LoVo (cell line): ENCODE measurements around the gene ARHGEF10L.
A peak's percentile ranks its signal among the peaks of the same experiment; 100 is the strongest.

ENCODE experiments used
- DNase-seq: peaks from one replicate; pipeline ENCODE4 v3.0.0-alpha.2; 2016; ENCODE audit warnings: low spot score

Gene ARHGEF10L

DNA sequence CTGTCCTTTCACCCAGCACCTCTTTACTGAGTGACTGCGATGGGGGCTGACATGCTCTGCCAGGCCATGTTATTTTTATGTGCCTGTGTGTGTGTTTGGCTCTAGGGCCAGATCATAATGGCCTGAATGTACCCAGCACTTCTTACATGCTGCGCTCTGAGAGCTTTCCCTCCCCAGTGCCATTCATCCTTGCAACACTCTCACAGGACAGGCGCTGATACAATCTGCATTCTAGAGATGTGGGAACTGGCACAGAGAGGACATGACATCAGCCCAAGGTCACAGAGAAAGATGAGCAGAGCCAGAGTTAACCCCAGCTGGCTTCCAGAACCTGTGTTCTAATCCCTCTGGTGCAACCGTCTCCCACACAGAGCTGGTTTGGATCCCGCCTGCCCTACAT, 54.5 kb downstream of the ARHGEF10L start:
- no peak for DNase-seq

DNA sequence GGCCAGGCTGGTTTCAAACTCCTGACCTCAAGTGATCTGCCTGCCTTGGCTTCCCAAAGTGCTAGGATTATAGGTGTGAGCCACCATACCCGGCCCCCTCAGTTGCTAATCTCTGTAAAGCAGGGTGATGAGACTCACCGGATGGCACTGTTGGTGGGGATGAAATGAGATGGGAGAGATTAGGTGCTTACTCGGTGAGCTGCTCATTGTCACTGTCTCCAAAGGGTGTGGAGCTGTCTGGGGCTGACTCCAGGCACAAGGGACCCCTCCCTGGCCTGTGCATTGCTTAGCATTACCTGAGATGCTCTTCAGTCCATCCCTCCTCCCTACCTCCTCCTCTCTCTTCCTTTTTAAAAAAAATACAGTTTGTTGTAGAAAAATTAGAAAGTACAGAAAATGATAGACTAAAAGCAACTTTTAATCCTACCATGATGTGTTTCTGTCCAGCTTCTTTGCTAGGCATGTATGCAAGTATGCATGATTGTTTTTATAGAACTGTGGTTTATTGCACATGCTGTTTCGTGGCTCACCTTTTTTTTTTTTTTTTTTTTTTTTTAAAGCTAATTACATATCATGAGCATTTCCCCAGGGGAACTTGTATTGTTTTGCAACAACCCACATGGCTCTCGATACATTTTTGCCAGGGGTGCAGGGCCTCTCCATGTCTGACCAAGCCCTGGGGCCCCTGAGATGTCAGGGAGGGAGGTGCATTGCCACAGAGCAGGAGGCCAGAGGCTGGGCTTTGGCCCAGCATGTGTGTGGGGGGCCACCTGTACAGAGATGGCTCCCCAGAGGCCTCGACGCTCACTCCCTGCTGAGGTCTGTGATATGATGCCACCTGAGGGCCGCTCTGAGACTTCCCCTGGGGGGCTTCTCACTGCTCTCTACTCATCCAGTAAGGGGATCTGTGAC, 55.4 kb downstream of the ARHGEF10L start:
- DNase-seq, result no peak

DNA sequence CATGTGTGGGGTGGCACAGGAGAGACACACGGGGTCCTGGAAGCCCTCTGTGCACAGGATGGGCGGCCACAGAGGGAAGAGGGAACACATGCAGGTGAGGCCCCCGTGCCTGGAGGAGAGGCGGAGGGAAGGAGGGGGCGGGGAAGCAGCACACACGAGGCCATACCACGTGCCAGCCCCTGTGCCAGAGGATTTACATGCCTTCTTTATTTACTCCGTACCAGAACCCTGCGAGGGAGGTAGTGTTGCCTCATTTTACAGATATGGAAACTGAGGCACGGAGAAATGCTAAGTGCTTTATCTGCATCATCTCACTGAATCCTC, 56.1 kb downstream of the ARHGEF10L start:
- DNase-seq, result no peak

DNA sequence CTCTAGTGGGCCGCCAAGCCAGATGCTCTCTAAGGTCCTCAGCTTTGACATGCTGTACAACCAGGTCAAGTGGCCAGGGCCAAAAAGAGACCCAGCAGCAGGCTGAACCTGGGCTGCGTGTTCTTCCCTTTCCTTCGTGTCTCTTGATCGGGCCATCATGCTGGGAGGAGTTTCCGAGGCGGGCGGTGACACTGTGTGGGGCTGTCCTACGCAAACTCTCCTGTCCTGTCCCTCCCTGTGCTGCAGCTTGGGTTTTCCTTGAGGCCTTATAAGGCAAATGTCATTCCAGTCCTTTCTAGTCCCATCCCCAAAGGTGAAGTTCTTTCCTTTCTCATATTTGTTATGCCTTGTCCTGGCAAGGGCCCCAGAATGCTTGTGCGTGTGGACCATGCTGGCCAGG, 56.7 kb downstream of the ARHGEF10L start:
- no peak for DNase-seq

DNA sequence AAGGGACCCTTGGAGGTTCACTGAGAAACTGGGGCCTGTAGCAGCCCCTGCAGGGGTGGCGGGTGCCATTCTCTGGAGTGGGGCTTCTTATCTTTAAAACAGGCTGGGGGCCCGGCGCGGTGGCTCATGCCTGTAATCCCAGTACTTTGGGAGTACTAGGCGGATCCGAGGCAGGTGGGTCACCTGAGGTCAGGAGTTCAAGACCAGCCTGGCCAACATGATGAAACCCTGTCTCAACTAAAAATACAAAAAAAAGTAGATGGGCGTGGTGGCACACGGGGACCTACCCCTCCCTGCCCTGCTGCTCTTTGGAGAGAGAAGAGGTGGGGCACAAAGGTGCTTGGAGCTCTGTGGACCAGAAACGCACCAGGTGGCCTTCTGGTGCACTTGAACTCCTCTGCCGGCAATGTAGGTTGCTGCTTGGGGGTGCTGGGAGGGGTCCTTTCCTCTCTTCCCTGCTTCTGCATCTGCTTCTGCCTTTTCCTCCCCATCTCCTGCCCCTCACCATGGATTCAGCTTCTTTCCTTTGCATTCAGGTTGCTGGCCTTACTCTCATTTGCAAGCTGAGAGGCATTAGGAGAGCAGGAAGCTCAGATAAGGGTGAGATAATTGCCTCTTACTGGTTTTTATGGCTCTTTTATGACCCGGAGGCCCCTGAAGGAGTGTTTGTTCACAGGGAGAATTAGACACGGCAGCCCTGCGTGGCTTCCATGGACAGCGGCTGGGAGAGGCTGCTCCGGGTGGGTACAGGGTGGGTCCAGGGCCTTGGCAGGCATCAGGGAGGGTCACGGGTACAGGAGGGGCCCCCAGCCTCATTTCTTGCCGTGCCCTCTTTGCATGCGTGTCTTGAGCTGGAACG, 57.4 kb downstream of the ARHGEF10L start:
- DNase-seq, result peak; percentile 72

DNA sequence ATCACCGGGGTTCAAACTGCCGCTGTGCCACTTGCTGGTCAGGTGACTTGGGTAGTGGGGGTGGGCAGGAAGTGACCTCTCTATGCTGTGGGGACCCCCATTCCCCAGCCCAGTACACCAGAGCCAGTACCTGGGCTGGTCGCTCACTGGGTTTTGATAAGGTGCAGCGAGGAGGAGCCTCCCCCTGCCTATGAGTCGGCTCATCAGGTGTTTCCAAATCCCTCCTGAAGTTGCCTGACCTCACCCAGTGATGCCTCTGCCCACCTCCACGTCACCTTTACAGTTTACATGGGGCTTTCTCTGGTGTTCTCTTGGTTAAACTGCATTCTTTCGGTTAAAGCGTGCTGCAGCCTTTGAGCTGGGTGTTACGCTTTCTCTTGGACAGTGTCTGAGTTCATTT, 58.2 kb downstream of the ARHGEF10L start:
- DNase-seq, result peak; percentile 14

DNA sequence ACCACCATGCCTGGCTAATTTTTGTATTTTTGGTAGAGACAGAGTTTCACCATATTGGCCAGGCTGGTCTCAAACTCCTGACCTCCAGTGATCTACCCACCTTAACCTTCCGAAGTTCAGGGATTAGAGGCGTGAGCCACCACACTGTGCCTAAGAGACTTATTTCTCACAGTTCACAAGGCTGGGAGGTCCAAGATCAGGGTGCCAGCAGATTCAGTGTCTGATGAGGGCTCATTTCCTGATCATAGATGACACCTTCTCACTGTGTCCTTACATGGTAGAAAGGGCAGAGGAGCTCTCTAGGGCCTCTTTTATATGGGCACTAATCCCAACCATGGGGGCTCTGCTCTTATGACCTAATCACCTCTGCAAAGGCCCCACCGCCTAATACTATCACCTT, 58.8 kb downstream of the ARHGEF10L start:
- DNase-seq, result no peak

DNA sequence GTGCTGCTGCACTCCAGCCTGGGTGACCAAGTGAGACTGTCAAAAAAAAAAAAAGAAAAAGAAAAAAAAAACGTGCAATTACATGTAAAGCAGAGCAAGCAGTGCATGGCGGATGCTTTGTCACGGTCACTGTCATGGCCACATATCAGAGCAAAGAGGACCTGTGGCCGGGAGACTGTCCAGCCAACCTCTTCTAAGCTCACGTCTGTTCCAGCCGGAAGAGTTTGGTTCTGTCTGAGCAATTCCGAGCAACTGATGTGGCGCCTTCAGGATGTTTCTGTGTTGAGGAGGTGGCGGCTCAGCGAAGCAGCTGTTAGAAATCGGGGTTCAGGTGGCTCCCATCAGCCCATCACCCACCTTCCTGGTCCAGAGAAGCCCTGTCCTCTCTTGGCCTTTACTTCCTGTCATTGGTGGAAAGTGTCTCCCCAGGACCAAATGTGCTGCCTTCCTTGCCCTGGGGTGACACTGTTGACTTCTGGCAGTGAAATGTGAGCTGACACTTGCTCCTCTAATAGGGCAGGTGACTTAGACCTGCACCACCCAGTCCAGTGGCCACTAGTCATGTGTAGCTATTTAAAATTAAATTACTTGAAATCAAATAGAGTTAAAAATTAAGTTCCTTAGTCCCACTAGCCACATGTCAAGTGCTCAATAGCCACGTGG, 59.9 kb downstream of the ARHGEF10L start:
- no peak for DNase-seq

DNA sequence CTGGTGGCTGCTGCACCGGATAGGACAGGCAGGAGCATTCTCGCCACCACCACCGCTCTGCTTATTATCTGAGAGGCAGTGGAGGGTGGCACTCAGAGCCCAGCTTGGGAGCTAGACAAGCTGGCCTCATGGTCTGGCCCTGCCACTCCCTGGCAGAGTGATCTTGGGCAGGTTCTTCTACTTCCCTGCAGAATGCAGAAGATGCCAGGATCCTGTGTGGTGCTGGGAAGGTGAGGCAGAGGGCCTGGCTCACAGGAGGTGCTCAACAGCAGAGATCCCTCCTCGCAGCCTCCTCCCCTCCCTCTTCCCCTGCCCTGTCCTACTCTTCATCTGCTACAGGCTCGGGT, 60.4 kb downstream of the ARHGEF10L start:
- DNase-seq, result no peak

DNA sequence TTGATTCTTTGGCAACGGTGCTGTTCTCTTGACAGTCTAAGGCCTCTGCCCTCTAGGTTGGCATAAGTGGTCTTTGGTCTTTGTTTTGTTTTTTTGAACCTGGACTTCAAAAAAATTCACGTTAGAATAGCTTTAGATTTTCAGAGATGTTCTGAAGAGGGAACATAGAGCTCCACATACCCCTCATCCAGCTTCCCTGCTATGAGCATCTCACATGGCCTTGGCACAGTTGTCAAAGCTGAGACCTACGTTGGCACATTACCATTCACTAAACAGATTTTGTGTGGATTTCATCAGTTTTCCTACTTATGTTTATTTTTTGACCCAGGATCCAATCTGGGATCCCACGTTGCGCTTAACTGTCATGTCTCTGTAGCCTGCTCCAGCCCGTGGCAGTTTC, 60.8 kb downstream of the ARHGEF10L start:
- DNase-seq, result no peak

DNA sequence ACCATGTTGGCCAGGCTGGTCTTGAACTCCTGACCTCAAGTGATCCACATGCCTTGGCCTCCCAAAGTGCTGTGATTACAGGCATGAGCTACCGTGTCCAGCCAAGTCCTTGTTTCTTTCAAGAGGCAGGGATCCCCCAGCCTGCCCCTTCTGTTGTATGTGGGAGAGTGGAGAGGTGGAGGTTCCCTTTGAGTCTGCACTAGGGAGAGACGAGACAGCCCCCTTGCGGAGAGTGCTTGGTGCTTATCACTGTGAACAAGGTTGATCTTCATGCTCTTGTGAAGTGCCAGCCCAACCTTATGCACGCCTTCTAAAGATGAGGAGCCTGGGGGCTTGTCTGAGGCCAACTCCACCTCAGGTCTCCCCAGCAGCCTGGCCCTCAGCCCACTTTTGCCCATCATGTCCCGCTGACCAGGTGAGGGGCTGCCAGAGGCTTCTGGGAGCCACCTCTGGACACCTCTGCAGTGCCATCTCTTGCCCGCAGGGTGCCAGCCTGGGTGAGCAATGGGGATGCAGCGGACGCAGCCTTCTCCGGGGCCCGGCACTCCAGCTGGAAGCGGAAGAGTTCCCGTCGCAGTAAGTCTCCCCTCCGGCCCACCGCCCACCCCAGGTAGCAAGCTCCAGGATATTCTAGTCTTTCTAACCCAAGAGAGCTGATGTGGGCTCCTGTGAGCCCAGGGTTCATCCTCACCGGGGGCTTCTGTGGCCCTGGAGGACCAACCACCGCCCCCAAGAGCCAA, 62.3 kb downstream of the ARHGEF10L start:
- no peak for DNase-seq

DNA sequence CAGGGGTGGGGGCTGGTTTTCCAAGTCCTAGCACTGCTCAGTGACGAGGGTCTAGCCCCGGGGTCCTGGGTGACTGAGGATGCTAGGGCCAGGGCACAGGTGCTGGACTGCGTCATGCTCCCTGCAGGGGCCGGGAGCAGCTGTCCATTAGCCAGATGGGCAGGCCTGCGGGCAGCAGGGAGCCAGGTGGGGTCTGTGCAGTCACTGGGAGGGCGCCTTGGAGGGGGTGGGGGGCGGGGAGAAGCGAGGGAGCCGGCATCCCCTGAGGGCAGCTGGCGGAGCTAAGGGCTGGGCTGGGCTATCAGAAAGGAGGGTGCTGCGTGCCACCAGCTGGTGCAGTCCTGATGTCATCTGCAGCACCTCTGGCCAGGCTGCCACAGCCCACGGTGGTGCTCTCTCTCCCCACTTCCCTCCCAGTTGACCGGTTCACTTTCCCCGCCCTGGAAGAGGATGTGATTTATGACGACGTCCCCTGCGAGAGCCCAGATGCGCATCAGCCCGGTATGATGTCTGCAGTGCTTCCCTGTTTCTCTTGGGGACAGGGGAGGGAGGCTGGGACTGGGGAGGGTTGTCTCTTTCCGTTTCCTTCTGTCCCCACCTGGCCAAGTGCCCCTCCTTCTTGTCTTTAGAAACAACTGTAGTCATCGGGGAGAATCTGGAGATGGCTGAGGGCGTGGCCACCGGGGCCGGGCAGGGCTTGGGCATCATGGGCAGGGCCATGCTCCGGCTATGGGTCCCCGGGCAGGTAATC, 63.8 kb downstream of the ARHGEF10L start:
- DNase-seq, result no peak

DNA sequence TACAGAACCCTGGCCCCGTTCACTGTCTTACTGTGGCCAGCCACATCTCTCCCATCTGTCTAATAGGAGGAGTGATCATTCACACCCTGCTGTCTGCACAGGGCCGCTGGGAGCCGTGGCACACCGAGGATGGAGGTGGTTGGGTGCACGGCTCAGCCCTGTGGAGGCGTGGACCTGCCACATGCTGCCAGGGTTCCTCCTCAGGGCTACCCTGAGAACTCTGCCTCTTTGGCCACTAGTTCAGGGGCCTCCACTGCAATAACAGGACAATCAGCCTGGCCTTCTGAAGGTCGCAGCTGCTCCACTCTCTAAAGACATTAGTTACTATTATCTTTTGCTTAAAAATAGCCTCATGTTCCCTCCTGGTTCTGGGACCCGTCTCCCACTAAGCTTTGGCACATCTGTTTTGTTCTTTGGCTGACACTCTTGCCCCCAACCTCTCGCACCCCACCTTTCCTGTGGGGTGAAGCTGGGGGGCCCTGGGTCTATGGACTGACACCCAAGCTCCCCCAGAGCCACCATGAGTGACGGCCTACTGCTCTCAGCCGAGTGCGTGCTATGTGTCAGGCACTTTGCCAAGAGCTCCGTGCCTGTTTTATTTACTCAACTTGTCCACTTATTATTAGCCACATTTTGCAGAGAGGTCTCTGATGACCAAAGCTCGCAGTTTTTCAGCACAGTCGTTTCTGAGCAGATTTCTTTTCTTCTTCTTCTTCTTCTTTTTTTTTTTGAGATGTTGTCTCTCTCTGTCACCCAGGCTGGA, 66.3 kb downstream of the ARHGEF10L start:
- DNase-seq, result no peak

DNA sequence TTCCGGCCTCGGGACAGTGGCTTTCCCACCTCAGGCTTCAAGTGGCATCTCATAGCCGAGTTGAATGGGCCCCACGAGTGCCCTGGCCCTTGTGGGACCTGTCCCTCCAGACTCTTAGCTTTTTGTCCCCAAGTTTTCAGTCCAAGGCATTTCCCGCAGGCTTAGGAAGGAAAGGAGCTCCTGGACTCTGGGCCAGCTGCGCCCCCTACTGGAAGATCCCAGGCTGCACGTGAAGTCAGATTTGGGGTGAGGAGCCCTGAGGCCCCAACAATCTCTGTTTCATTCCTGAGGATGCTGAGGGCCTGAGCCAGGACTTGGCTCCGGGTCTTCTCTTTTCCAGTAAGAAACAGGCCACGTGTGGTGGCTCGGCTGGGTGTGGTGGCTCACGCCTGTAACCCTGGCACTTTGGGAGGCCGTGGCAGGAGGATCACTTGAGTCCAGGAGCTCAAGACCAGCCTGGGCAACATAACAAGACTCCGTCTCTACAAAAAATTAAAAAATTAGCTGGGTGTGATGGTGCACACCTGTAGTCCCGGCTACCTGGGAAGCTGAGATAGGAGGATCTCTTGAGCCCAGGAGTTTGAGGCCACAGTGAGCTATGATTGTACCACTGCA, 67.4 kb downstream of the ARHGEF10L start:
- peak; percentile 41 for DNase-seq

DNA sequence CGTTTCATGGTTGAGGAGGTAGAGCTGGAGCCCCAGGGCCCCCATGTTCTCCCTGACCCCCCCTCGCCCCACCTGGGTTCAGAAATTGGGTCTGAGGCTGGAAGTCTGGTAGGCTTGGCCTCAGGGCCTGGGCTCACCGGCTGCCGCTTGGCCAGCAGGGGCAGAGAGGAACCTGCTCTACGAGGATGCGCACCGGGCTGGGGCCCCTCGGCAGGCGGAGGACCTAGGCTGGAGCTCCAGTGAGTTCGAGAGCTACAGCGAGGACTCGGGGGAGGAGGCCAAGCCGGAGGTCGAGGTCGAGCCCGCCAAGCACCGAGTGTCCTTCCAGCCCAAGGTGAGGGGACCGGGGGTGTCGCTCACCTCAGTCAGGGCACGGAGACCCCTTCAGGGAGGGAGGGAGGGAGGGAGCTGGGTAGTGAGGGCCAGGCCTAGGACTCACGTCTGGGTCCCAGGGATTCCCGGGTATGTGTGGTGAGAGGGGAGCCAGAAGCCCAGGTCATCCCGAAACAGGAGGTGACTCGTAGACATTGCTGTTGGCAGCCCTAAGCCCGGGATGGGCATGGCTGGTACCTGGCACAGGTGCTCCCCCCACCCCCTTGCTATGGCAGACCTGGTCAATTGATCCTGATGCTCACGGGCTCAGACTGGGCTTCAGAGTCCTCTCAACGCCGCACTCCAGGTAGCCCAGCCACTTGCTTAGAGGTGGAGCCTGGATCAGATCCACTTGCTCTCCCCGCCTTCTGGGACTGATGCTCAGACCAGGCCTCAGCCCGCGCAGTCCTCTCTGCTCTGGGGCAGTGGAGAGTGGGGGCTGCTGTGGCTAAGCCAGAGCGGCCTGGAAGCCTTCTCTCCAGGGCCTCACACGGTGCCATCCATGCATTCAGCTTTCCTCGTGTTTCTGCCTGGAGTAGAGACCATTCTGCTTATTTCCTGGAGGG, 68.4 kb downstream of the ARHGEF10L start:
- no peak for DNase-seq

DNA sequence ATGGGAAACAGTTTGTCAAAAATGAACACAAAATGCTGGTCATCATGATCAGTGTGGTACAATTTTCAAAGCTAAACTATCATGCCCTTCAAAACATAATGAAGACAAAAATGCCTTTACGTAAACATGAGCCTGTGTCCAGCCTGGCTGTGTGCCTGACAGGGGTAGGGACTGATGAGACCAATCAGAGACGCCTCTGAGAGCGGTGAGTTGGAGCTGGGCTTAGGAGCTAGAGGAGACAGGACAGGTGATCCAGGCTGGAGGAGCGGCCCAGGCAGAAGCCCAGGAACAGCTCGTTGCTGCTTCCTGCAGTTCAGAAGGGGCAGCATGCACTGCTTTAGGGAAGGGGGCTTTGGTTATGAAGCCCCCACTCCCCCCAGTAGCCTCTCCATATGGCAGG, 70.0 kb downstream of the ARHGEF10L start:
- no peak for DNase-seq

DNA sequence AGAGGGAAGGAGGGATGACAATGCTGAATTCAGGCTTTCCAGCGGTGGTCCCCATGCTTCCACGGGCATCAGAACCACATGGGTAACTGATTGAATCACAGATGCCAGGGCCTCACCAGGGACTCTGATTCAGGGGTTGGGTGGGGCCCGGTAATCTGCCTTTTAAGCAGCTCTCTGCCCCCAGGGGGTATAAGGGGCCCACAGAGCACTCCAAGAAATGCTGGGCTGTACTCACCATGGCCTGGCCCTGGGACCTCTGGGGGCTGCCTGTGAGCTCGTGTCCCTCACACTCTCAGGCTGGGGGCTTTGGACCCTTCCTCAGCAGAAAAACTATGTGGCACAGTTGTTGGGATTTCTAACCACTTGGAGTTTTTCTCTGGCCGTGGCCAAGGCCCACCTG, 70.6 kb downstream of the ARHGEF10L start:
- DNase-seq, result no peak

DNA sequence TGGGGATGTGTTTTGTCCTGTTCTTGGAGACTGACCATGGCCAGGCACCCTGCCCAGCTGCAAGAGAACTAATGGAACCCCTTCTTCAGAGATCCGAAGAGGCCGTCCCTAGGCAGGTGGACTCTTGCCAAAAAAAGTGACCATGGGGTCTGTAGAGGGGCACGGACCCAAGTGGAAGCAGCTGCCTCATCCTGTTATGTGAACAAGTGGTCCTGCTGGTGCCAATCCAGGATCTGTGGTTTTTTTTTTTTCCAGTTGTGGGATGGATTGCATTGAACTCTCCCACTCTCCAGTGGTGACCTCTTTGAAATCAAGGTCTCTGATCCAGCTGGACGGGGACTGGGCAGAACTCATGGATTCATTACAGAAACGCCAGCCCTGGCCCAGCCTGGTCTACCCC, 71.2 kb downstream of the ARHGEF10L start:
- DNase-seq, result no peak

DNA sequence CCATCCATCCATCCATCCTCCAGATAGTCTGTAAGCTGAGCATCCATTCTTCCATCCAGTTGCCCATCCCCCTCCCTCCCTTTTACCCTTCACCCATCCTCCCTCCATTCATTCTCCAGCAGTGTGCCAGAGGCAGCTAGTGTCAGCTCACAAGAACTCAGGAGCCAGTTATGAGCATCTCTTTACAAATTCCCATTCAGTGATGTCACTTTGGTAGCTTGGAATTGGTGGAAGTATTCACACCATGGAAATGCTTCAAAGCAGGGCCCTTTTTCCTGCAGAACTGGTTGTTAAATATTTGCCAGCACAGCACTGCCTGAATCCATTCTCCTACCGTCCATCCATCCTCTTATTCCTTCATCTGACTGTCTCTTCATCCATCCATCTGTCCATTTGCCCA, 72.5 kb downstream of the ARHGEF10L start:
- DNase-seq, result no peak
